T-cell (primary cell): Measurements from ENCODE around the gene CCL11. TPM values are rescaled to one million over a fixed set of nuclear protein-coding genes. Genes with fewer than 3 reads are reported as not detected.

Experiments
- ATAC-seq, 4 experiments: fragments of 200-7000 bp in 3 of 4; fragments of 150-1000 bp in 1 of 4; cut with Tn5 transposase; replicated peaks in 1 of 4; 1 replicate in 3 of 4; 2 replicates in 1 of 4; pipeline ENCODE4 v1.10.0; 2021; ENCODE audit warnings: moderate library complexity in 3 of 4, mild to moderate bottlenecking in 2 of 4, moderate number of reproducible peaks in 1 of 4
- CTCF ChIA-PET, 2 donors: fragments of 300-600 bp; sonication (Branson Sonifier 250); formaldehyde crosslinking; loops; one replicate each; lab custom pipeline; 2022; ENCODE audit warnings: antibody characterized with exemption in 2 of 2; lab: Charles Lee
- POLR2A ChIA-PET, 2 donors: fragments of 300-600 bp; sonication (Branson Sonifier 250); formaldehyde crosslinking; loops; one replicate each; lab custom pipeline; 2022; ENCODE audit warnings: antibody characterized with exemption in 2 of 2; lab: Charles Lee
- DNase-seq, 35 experiments: peaks; one replicate each; pipeline versions ENCODE4 v3.0.0 to v3.0.0-alpha.2; 2013 to 2023
- H3K27ac ChIP-seq: one replicate; pipeline ENCODE4 v1.5.1; 2013; ENCODE audit warnings: low read length
- H3K27me3 ChIP-seq, 2 experiments: replicated peaks in 1 of 2; 1 replicate in 1 of 2; 2 replicates in 1 of 2; pipeline versions ENCODE4 v1.6.1 to v1.7.0; 2013; ENCODE audit warnings: low read length in 1 of 2, mixed read lengths in 1 of 2; ENCODE audit not compliant: control insufficient read depth in 2 of 2, insufficient read depth in 2 of 2; ENCODE audit errors: extremely low read depth in 1 of 2
- H3K36me3 ChIP-seq, 2 donors: 1 replicate in 1 of 2; 2 replicates in 1 of 2; pipeline versions ENCODE4 v1.6.1 to v1.7.0; 2013; ENCODE audit warnings: low read length in 1 of 2; ENCODE audit not compliant: control insufficient read depth in 2 of 2, insufficient read depth in 1 of 2; ENCODE audit errors: extremely low read depth in 1 of 2
- H3K4me1 ChIP-seq, 2 experiments: 1 replicate in 1 of 2; 2 replicates in 1 of 2; pipeline versions ENCODE4 v1.6.1 to v1.7.0; 2013; ENCODE audit warnings: low read length in 2 of 2, mixed read lengths in 1 of 2; ENCODE audit not compliant: insufficient read depth in 2 of 2, control insufficient read depth in 1 of 2; ENCODE audit errors: extremely low read depth in 1 of 2
- H3K4me3 ChIP-seq, 2 donors: 1 replicate in 1 of 2; 2 replicates in 1 of 2; pipeline versions ENCODE4 v1.5.1 to v1.7.0; 2013; ENCODE audit warnings: mild to moderate bottlenecking in 2 of 2, low read length in 1 of 2, moderate library complexity in 1 of 2; ENCODE audit not compliant: control insufficient read depth in 1 of 2; ENCODE audit errors: extremely low read depth in 1 of 2
- H3K9me3 ChIP-seq: 2 replicates; pipeline ENCODE4 v1.7.0; 2013
- H3K27ac Mint-ChIP-seq, 2 donors: one replicate each; pipeline ENCODE4 v1.8.0; 2020 to 2021; ENCODE audit warnings: mild to moderate bottlenecking in 2 of 2, mixed read lengths in 2 of 2
- H3K27me3 Mint-ChIP-seq, 2 donors: one replicate each; pipeline ENCODE4 v1.8.0; 2021 to 2022; ENCODE audit warnings: mixed read lengths in 2 of 2
- H3K36me3 Mint-ChIP-seq: one replicate; pipeline ENCODE4 v1.8.0; 2021; ENCODE audit warnings: mixed read lengths
- H3K4me1 Mint-ChIP-seq, 3 donors: one replicate each; pipeline ENCODE4 v1.8.0; 2020 to 2022; ENCODE audit warnings: mixed read lengths in 3 of 3, mild to moderate bottlenecking in 1 of 3
- H3K4me3 Mint-ChIP-seq, 3 donors: one replicate each; pipeline ENCODE4 v1.8.0; 2020 to 2022; ENCODE audit warnings: mild to moderate bottlenecking in 3 of 3, mixed read lengths in 3 of 3, moderate library complexity in 3 of 3
- H3K9me3 Mint-ChIP-seq, 3 donors: one replicate each; pipeline ENCODE4 v1.8.0; 2020 to 2022; ENCODE audit warnings: mixed read lengths in 3 of 3
- WGBS: methylation state at CpG from one replicate; pipeline ENCODE4 v1.1.5; 2013; ENCODE audit warnings: missing lambda C conversion rate; ENCODE audit not compliant: insufficient coverage; 5-methylcytosine and 5-hydroxymethylcytosine counted together
- total RNA-seq, 35 experiments: library from RNA in 6 of 35; stranded (reverse) in 6 of 35; fragments of 120-200 nt in 1 of 35; gene quantifications; one replicate each; pipeline versions ENCODE4 v1.2.1 to v1.2.4 and lab custom pipeline; 2013 to 2026

The CCL11 gene
- total RNA-seq, 5 donors from 2014 or later (not counting 1 experiment from before 2014, with no cell fraction given), result not detected

DNA sequence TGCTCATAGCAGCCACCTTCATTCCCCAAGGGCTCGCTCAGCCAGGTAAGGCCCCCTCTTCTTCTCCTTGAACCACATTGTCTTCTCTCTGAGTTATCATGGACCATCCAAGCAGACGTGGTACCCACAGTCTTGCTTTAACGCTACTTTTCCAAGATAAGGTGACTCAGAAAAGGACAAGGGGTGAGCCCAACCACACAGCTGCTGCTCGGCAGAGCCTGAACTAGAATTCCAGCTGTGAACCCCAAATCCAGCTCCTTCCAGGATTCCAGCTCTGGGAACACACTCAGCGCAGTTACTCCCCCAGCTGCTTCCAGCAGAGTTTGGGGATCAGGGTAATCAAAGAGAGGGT lies 30.2 kb upstream of the CCL11 start:
- ChIA-PET CTCF (no interaction called here), POLR2A (no interaction called here)
- Histone ChIP-seq H3K4me1 (no peaks in the 10 kb centered on the region), H3K9me3 (no peaks in the 10 kb centered on the region), H3K27ac (no peak overlapping the region), H3K27me3 (peaks cover 0 to 27% of the 10 kb centered on the region in 2 experiments), H3K4me3 (no peak overlapping the region), H3K36me3 (no peaks in the 10 kb centered on the region)
- Mint-ChIP-seq H3K27ac (no peak overlapping the region), H3K4me3 (no peak overlapping the region), H3K27me3 (peaks cover 26 to 39% of the 10 kb centered on the region in 2 donors), H3K4me1 (peaks cover 0 to 6% (median 3%) of the 10 kb centered on the region in 3 donors), H3K9me3 (no peaks in the 10 kb centered on the region), H3K36me3 (no peaks in the 10 kb centered on the region)
- ATAC-seq (no peak), DNase-seq (no peak)
- WGBS, result 50% methylated on average over 4 of the region's 5 CpGs

DNA sequence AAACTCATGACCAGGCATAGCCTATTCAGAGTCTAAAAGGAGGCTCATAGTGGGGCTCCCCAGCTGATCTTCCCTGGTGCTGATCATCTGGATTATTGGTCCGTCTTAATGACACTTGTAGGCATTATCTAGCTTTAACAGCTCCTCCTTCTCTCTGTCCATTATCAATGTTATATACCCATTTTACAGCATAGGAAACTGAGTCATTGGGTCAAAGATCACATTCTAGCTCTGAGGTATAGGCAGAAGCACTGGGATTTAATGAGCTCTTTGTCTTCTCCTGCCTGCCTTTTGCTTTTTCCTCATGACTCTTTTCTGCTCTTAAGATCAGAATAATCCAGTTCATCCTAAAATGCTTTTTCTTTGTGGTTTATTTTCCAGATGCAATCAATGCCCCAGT lies 29.7 kb upstream of the CCL11 start:
- no CpG with 5 or more reads among the region's 1 CpG for WGBS
- Histone ChIP-seq H3K36me3 (no peaks in the 10 kb centered on the region), H3K4me1 (no peaks in the 10 kb centered on the region), H3K9me3 (no peaks in the 10 kb centered on the region), H3K27me3 (peaks cover 0 to 27% of the 10 kb centered on the region in 2 experiments), H3K27ac (no peak overlapping the region), H3K4me3 (no peak overlapping the region)
- Mint-ChIP-seq H3K4me3 (no peak overlapping the region), H3K36me3 (no peaks in the 10 kb centered on the region), H3K4me1 (peaks cover 0 to 6% (median 3%) of the 10 kb centered on the region in 3 donors), H3K27me3 (peaks cover 26 to 39% of the 10 kb centered on the region in 2 donors), H3K9me3 (no peaks in the 10 kb centered on the region), H3K27ac (no peak overlapping the region)
- DNase-seq (no peak), ATAC-seq (no peak)
- ChIA-PET CTCF (no interaction called here), POLR2A (no interaction called here)

DNA sequence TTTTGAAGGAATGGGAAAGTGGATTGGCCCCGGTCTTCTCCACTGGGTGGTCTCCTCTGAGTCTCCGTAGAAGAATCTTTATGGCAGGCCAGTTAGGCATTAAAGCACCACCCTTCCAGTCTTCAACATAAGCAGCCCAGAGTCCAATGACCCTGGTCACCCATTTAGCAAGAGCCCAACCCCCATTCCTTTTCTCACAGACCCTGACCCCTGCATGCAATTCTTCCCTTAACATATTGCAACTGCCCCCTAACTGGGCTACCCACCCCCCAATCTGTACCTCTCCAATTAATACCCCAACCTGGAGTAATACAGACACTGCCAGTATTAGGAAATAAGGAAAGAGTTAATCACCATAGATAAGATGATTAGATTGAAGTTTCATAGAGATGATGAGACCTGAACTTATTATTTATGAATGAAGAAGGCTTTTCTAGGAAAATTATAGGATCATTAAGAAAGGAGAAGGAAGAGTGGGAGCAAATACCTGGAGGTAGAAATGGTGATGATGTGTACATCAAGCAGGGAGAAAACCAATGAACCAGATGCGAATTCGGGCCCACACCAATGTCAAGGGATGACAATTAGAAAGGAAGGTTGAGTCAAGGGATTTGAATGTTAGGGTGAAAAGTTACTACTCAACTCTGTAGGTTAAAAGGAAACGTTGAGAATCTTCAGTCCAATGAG lies 28.1 kb upstream of the CCL11 start:
- CTCF ChIA-PET, result no interaction called here
- no peaks in the 10 kb centered on the region for H3K9me3 ChIP-seq
- DNase-seq (no peak), ATAC-seq (no peak)
- H3K27ac Mint-ChIP-seq, result no peak overlapping the region
- no peak overlapping the region for H3K4me3 ChIP-seq
- POLR2A ChIA-PET, result no interaction called here
- no peaks in the 10 kb centered on the region for H3K9me3 Mint-ChIP-seq
- H3K27me3 Mint-ChIP-seq, result peaks cover 22 to 35% of the 10 kb centered on the region in 2 donors
- H3K4me1 Mint-ChIP-seq, result peaks cover 0 to 6% (median 3%) of the 10 kb centered on the region in 3 donors
- H3K36me3 Mint-ChIP-seq, result no peaks in the 10 kb centered on the region
- H3K4me1 ChIP-seq, result no peaks in the 10 kb centered on the region
- peaks cover 0 to 27% of the 10 kb centered on the region in 2 experiments for H3K27me3 ChIP-seq
- H3K4me3 Mint-ChIP-seq, result no peak overlapping the region
- H3K27ac ChIP-seq, result no peak overlapping the region
- no peaks in the 10 kb centered on the region for H3K36me3 ChIP-seq
- WGBS, result 71% methylated on average over 4 of the region's 5 CpGs

DNA sequence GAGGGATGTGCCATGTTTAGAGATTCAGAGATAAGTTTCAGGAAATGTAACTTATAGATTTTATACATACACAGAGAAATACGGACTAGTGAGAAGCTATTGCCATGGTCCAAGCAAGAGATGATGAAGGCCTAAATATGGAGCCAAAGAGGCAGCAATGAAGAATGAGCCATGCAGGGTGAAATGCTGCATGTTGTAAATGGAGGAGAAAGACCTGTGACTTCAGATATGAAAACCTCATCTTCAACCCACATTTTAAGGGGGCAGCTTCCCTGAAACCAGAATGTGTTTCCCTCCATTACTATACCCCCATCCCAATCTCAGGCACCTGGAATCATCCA lies 27.6 kb upstream of the CCL11 start:
- H3K9me3 ChIP-seq, result no peaks in the 10 kb centered on the region
- H3K9me3 Mint-ChIP-seq, result no peaks in the 10 kb centered on the region
- H3K27me3 Mint-ChIP-seq, result peaks cover 19 to 32% of the 10 kb centered on the region in 2 donors
- H3K36me3 Mint-ChIP-seq, result no peaks in the 10 kb centered on the region
- DNase-seq, result no peak
- POLR2A ChIA-PET, result no interaction called here
- CTCF ChIA-PET, result no interaction called here
- peaks cover 0 to 6% (median 3%) of the 10 kb centered on the region in 3 donors for H3K4me1 Mint-ChIP-seq
- ATAC-seq, result no peak
- no peaks in the 10 kb centered on the region for H3K4me1 ChIP-seq
- H3K27ac ChIP-seq, result no peak overlapping the region
- no peaks in the 10 kb centered on the region for H3K36me3 ChIP-seq
- H3K27ac Mint-ChIP-seq, result no peak overlapping the region
- no peak overlapping the region for H3K4me3 Mint-ChIP-seq
- no CpG with 5 or more reads among the region's 1 CpG for WGBS
- peaks cover 0 to 26% of the 10 kb centered on the region in 2 experiments for H3K27me3 ChIP-seq
- no peak overlapping the region for H3K4me3 ChIP-seq

DNA sequence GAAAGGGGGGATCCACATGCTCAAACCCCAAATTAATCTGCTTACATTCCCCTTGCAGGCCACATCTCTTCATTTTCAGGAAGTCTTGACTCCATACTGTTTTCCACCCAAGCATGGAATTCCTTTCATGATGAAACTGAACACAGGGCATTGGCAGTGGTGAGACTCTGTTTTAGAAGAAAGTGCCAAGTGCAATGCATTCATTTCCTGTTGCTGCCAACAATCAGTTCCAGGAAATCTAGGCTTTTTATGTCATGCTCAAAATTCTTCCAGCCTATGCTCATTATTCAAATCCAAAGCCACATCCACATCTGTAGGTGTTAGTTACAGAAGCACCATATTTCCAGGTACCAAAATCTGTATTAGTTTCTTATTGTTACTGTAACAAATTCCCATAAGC lies 26.4 kb upstream of the CCL11 start:
- Mint-ChIP-seq H3K9me3 (no peaks in the 10 kb centered on the region), H3K36me3 (no peaks in the 10 kb centered on the region), H3K27ac (no peak overlapping the region), H3K4me1 (peaks cover 0 to 6% (median 3%) of the 10 kb centered on the region in 3 donors), H3K27me3 (peaks cover 17 to 31% of the 10 kb centered on the region in 2 donors), H3K4me3 (no peak overlapping the region)
- no peak for DNase-seq
- CTCF ChIA-PET, result interaction anchor here in 1 of 2 donors (0.7 kb wide), 1 partner anchor 21 kb away, joined by 3 read pairs; no protein-coding TSS in a partner anchor
- H3K9me3 ChIP-seq, result no peaks in the 10 kb centered on the region
- H3K4me1 ChIP-seq, result no peaks in the 10 kb centered on the region
- POLR2A ChIA-PET, result no interaction called here
- H3K27ac ChIP-seq, result no peak overlapping the region
- no peak overlapping the region for H3K4me3 ChIP-seq
- ATAC-seq, result no peak
- no peaks in the 10 kb centered on the region for H3K36me3 ChIP-seq
- peaks cover 0 to 24% of the 10 kb centered on the region in 2 experiments for H3K27me3 ChIP-seq

DNA sequence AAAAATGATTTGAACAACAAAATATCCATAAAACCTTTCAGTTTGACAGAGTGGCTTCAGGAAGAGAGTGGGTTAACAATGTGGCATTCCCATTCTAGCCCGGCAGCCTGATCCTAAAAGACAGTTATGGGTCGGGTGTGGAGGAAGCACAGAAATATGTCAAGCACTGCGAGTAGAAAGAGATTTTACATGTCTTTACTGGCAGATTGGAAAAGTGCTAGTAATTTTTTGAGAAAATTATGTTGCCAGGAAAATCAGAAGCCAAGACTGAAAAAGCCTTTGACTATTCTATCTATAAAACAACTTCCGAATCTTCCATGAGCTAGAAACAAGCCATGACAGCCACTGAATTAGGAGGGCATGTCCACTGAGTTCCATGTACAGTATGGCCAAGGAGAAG lies 24.7 kb upstream of the CCL11 start:
- 92% methylated on average over 3 of the region's 4 CpGs for WGBS
- H3K27me3 ChIP-seq, result peaks cover 0 to 15% of the 10 kb centered on the region in 2 experiments
- no peaks in the 10 kb centered on the region for H3K36me3 ChIP-seq
- no peak for ATAC-seq
- H3K27ac ChIP-seq, result no peak overlapping the region
- DNase-seq, result no peak
- peaks cover 16 to 33% of the 10 kb centered on the region in 2 donors for H3K27me3 Mint-ChIP-seq
- no peaks in the 10 kb centered on the region for H3K4me1 Mint-ChIP-seq
- no peaks in the 10 kb centered on the region for H3K4me1 ChIP-seq
- POLR2A ChIA-PET, result no interaction called here
- no peaks in the 10 kb centered on the region for H3K9me3 ChIP-seq
- no peak overlapping the region for H3K27ac Mint-ChIP-seq
- H3K36me3 Mint-ChIP-seq, result no peaks in the 10 kb centered on the region
- H3K4me3 ChIP-seq, result no peak overlapping the region
- H3K4me3 Mint-ChIP-seq, result no peak overlapping the region
- H3K9me3 Mint-ChIP-seq, result no peaks in the 10 kb centered on the region
- CTCF ChIA-PET, result no interaction called here
